CD4-positive, alpha-beta T cell treated with Interleukin-6 at 100 ng/mL for 8 hours (primary cell): ENCODE results near the gene PNMA8B.
"Not testable (repeated sequence)": the region's sequence is repeated elsewhere in the genome, so short reads cannot be mapped to it uniquely, and the experiment has no call there.

Experiments used
- DNase-seq: peaks from one replicate; pipeline ENCODE4 v3.0.0-alpha.2; 2020; ENCODE audit warnings: mixed read lengths, low spot score

Gene PNMA8B

GRCh38 chr19:46514589-46515289 lies 19.1 kb upstream of the PNMA8B start:
- no peak for DNase-seq

- peak; percentile 72 for DNase-seq
Observed at GRCh38 chr19:46513461-46514236, 18.0 kb upstream of the PNMA8B start.

- DNase-seq = no peak
Observed at GRCh38 chr19:46511237-46511636, 15.6 kb upstream of the PNMA8B start.

- no peak for DNase-seq
Observed at GRCh38 chr19:46508206-46508605, 12.5 kb upstream of the PNMA8B start.

- no peak for DNase-seq
Observed at GRCh38 chr19:46503848-46504453, 8.3 kb upstream of the PNMA8B start.

GRCh38 chr19:46502891-46503290 lies 7.2 kb upstream of the PNMA8B start:
- DNase-seq = no peak

- DNase-seq = no peak
Observed at GRCh38 chr19:46499692-46500091, 4.0 kb upstream of the PNMA8B start.

- DNase-seq = no peak
Observed at GRCh38 chr19:46497773-46498172, 2.1 kb upstream of the PNMA8B start.

GRCh38 chr19:46496886-46497285 lies 1.2 kb upstream of the PNMA8B start:
- not testable (repeated sequence) for DNase-seq

- DNase-seq = no peak
Observed at GRCh38 chr19:46496304-46496703, 637 bp upstream of the PNMA8B start.

- DNase-seq = no peak
Observed at GRCh38 chr19:46494941-46495785, 504 bp downstream of the PNMA8B start.

- no peak for DNase-seq
Observed at GRCh38 chr19:46494146-46494940, 1.3 kb downstream of the PNMA8B start.

GRCh38 chr19:46493236-46494145 lies 2.2 kb downstream of the PNMA8B start:
- peak; percentile 47 for DNase-seq

- no peak for DNase-seq
Observed at GRCh38 chr19:46492841-46493235, 2.8 kb downstream of the PNMA8B start.

GRCh38 chr19:46491975-46492682 lies 3.5 kb downstream of the PNMA8B start:
- no peak for DNase-seq

- no peak for DNase-seq
Observed at GRCh38 chr19:46490774-46491173, 4.9 kb downstream of the PNMA8B start.

GRCh38 chr19:46489445-46490272 lies 6.0 kb downstream of the PNMA8B start:
- no peak for DNase-seq

GRCh38 chr19:46488551-46488950 lies 7.1 kb downstream of the PNMA8B start:
- no peak for DNase-seq
